ENCODE measurements around the gene SYNDIG1L. TPM values are rescaled to one million over a fixed set of nuclear protein-coding genes. Genes with fewer than 3 reads are reported as not detected.
"Not testable (repeated sequence)": the region's sequence is repeated elsewhere in the genome, so short reads cannot be mapped to it uniquely, and the experiment has no call there.

Gene SYNDIG1L
- total and polyA plus RNA-seq, 10 of the 15 experiments (the other 5 are each of a cell fraction or from before 2014, with no cell fraction given), result 0.04 TPM; not detected in 9

- POLR2A ChIA-PET, result no interaction called here
- ATAC-seq (no peak), FAIRE-seq (no peak), DNase-seq (ENCODE audit: low read depth, low spot score) (no peak)
- Histone ChIP-seq H3K4me1 (ENCODE audit: control insufficient read depth, insufficient read depth, low read length) (no peaks in the 10 kb centered on the region), H3K4me2 (ENCODE audit: control insufficient read depth, insufficient read depth) (no peak overlapping the region), H3K27me3 (replicated peaks in 1 of 2; ENCODE audit: control insufficient read depth in 2 of 2, insufficient read depth in 2 of 2, low read length in 1 of 2) (no peaks in the 10 kb centered on the region; a peak in 1 of 4 replicates), H4K20me1 (ENCODE audit: control insufficient read depth, insufficient read depth) (no peaks in the 10 kb centered on the region), H3K27ac (ENCODE audit: control insufficient read depth, insufficient read depth) (no peak overlapping the region), H2AFZ (ENCODE audit: control insufficient read depth, low read depth, low read length) (no peak overlapping the region), H3K4me3 (no peak overlapping the region), H3K9me3 (replicated peaks; ENCODE audit: control insufficient read depth, insufficient read depth, low read length) (no peaks in the 10 kb centered on the region), H3K79me2 (ENCODE audit: control insufficient read depth, insufficient read depth, low read length) (no peaks in the 10 kb centered on the region), H3K9ac (ENCODE audit: control insufficient read depth, insufficient read depth, low read length) (no peak overlapping the region), H3K36me3 (ENCODE audit: control insufficient read depth in 2 of 2, insufficient read depth in 2 of 2, low read length in 1 of 2) (no peaks in the 10 kb centered on the region)
- BruUV-seq (replicated peaks), result no TSS peak
- CTCF ChIA-PET, result interaction anchor here (1.5 kb wide), 1 partner anchor 13 kb away, joined by 4 read pairs; no protein-coding TSS in a partner anchor
- no peak for TF ChIP-seq HSF1 (IDR thresholded peaks at IDR 0.05; ENCODE audit: low read depth, low read length)
- TF ChIP-seq STAT1 (conservative IDR thresholded peaks at IDR 0.05), result no peak
- RAD21 ChIA-PET (ENCODE audit: unreplicated experiment), result no interaction called here
- in situ Hi-C loops (cut with MboI) (no loop called here), intact Hi-C loops (cut with micrococcal nuclease; ENCODE audit: unreplicated experiment) (no loop called here)
- WGBS (ENCODE audit: insufficient coverage, insufficient replicate concordance, low lambda C conversion rate, missing lambda C conversion rate), result 43% methylated on average over 17 of the region's 17 CpGs
- SMC1A ChIA-PET (ENCODE audit: uncharacterized antibody, unreplicated experiment), result interaction anchor here (0.7 to 1.6 kb wide), 2 partner anchors 14 to 274 kb away, joined by 3 to 4 read pairs; no protein-coding TSS in a partner anchor
Observed at GRCh38 chr14:74456684-74457564, 30.9 kb upstream of the SYNDIG1L start.

GRCh38 chr14:74454397-74454796 is 28.4 kb upstream of the SYNDIG1L start:
- H3K79me2 ChIP-seq (ENCODE audit: control insufficient read depth, insufficient read depth, low read length); H3K4me1 ChIP-seq (ENCODE audit: control insufficient read depth, insufficient read depth, low read length); BruUV-seq (replicated peaks); H3K4me2 ChIP-seq (ENCODE audit: control insufficient read depth, insufficient read depth); RAD21 ChIA-PET (ENCODE audit: unreplicated experiment); H3K9me3 ChIP-seq (replicated peaks; ENCODE audit: control insufficient read depth, insufficient read depth, low read length); POLR2A ChIA-PET; H4K20me1 ChIP-seq (ENCODE audit: control insufficient read depth, insufficient read depth); H2AFZ ChIP-seq (ENCODE audit: control insufficient read depth, low read depth, low read length); CTCF ChIA-PET; FAIRE-seq; H3K4me3 ChIP-seq; H3K27ac ChIP-seq (ENCODE audit: control insufficient read depth, insufficient read depth); DNase-seq (ENCODE audit: low read depth, low spot score); H3K27me3 ChIP-seq (replicated peaks in 1 of 2; ENCODE audit: control insufficient read depth in 2 of 2, insufficient read depth in 2 of 2, low read length in 1 of 2); H3K9ac ChIP-seq (ENCODE audit: control insufficient read depth, insufficient read depth, low read length); in situ Hi-C loops (cut with MboI); H3K36me3 ChIP-seq (ENCODE audit: control insufficient read depth in 2 of 2, insufficient read depth in 2 of 2, low read length in 1 of 2); intact Hi-C loops (cut with micrococcal nuclease; ENCODE audit: unreplicated experiment); ATAC-seq: not testable (repeated sequence)
- WGBS (ENCODE audit: insufficient coverage, insufficient replicate concordance, low lambda C conversion rate, missing lambda C conversion rate), result 45% methylated on average over 5 of the region's 5 CpGs
- SMC1A ChIA-PET (ENCODE audit: uncharacterized antibody, unreplicated experiment), result interaction anchor here (1.7 kb wide), 1 partner anchor 11 kb away, joined by 5 read pairs; no protein-coding TSS in a partner anchor

Measured in GM12878 (cell line).